ENCODE results near the gene PCNX4.

Gene PCNX4

GRCh38 chr14:60184905-60185555 is 93.3 kb downstream of the PCNX4 start:
- Histone ChIP-seq H3K9me3 (ENCODE audit: low read length) (no peaks in the 10 kb centered on the region), H3K4me3 (ENCODE audit: low read length) (no peak overlapping the region), H2AFZ (ENCODE audit: low read depth, low read length) (no peak overlapping the region), H3K4me1 (ENCODE audit: insufficient read depth, low read length) (peaks cover 5% of the 10 kb centered on the region), H3K36me3 (ENCODE audit: insufficient read depth, low read length) (no peaks in the 10 kb centered on the region), H3K27me3 (ENCODE audit: insufficient read depth, low read length) (peaks cover 4% of the 10 kb centered on the region)

GRCh38 chr14:60188115-60188514 is 96.4 kb downstream of the PCNX4 start:
- Histone ChIP-seq H3K9me3 (ENCODE audit: low read length) (no peaks in the 10 kb centered on the region), H3K4me1 (ENCODE audit: insufficient read depth, low read length) (peaks cover 5% of the 10 kb centered on the region), H3K36me3 (ENCODE audit: insufficient read depth, low read length) (no peaks in the 10 kb centered on the region), H3K27me3 (ENCODE audit: insufficient read depth, low read length) (peaks cover 4% of the 10 kb centered on the region), H3K4me3 (ENCODE audit: low read length) (no peak overlapping the region), H2AFZ (ENCODE audit: low read depth, low read length) (no peak overlapping the region)

- no peak overlapping the region for H2AFZ ChIP-seq (ENCODE audit: low read depth, low read length)
- peaks cover 4% of the 10 kb centered on the region for H3K27me3 ChIP-seq (ENCODE audit: insufficient read depth, low read length)
- H3K36me3 ChIP-seq (ENCODE audit: insufficient read depth, low read length): no peaks in the 10 kb centered on the region
- H3K4me1 ChIP-seq (ENCODE audit: insufficient read depth, low read length): peaks cover 5% of the 10 kb centered on the region
- H3K4me3 ChIP-seq (ENCODE audit: low read length): no peak overlapping the region
- H3K9me3 ChIP-seq (ENCODE audit: low read length): no peaks in the 10 kb centered on the region
These were observed 97.0 kb downstream of the PCNX4 start for GRCh38 chr14:60188696-60189095.

- Histone ChIP-seq H3K4me1 (ENCODE audit: insufficient read depth, low read length) (no peaks in the 10 kb centered on the region), H2AFZ (ENCODE audit: low read depth, low read length) (no peak overlapping the region), H3K36me3 (ENCODE audit: insufficient read depth, low read length) (no peaks in the 10 kb centered on the region), H3K27me3 (ENCODE audit: insufficient read depth, low read length) (peaks cover 7% of the 10 kb centered on the region), H3K9me3 (ENCODE audit: low read length) (no peaks in the 10 kb centered on the region), H3K4me3 (ENCODE audit: low read length) (no peak overlapping the region)
These were observed 98.5 kb downstream of the PCNX4 start for GRCh38 chr14:60189923-60190840.

GRCh38 chr14:60195179-60195810 is 103.6 kb downstream of the PCNX4 start:
- no peaks in the 10 kb centered on the region for H3K36me3 ChIP-seq (ENCODE audit: insufficient read depth, low read length)
- H3K4me1 ChIP-seq (ENCODE audit: insufficient read depth, low read length): no peaks in the 10 kb centered on the region
- H3K27me3 ChIP-seq (ENCODE audit: insufficient read depth, low read length): peaks cover 3% of the 10 kb centered on the region
- H3K9me3 ChIP-seq (ENCODE audit: low read length): peaks cover 3% of the 10 kb centered on the region
- no peak overlapping the region for H2AFZ ChIP-seq (ENCODE audit: low read depth, low read length)
- no peak overlapping the region for H3K4me3 ChIP-seq (ENCODE audit: low read length)

- H3K9me3 ChIP-seq (ENCODE audit: low read length): peaks cover 3% of the 10 kb centered on the region
These were observed 104.6 kb downstream of the PCNX4 start for GRCh38 chr14:60196291-60196690.

GRCh38 chr14:60197629-60198303 is 106.0 kb downstream of the PCNX4 start:
- H3K4me3 ChIP-seq (ENCODE audit: low read length): no peak overlapping the region

More at GRCh38 chr14:60196291-60196690, 104.6 kb downstream of the PCNX4 start:
- H3K36me3 ChIP-seq (ENCODE audit: insufficient read depth, low read length): no peaks in the 10 kb centered on the region
- no peak overlapping the region for H2AFZ ChIP-seq (ENCODE audit: low read depth, low read length)
- no peaks in the 10 kb centered on the region for H3K4me1 ChIP-seq (ENCODE audit: insufficient read depth, low read length)
- H3K4me3 ChIP-seq (ENCODE audit: low read length): no peak overlapping the region
- H3K27me3 ChIP-seq (ENCODE audit: insufficient read depth, low read length): peaks cover 3% of the 10 kb centered on the region

GRCh38 chr14:60199321-60199720 is 107.6 kb downstream of the PCNX4 start:
- Histone ChIP-seq H2AFZ (ENCODE audit: low read depth, low read length) (no peak overlapping the region), H3K4me1 (ENCODE audit: insufficient read depth, low read length) (peaks cover 2% of the 10 kb centered on the region), H3K36me3 (ENCODE audit: insufficient read depth, low read length) (no peaks in the 10 kb centered on the region), H3K27me3 (ENCODE audit: insufficient read depth, low read length) (peaks cover 3% of the 10 kb centered on the region), H3K4me3 (ENCODE audit: low read length) (no peak overlapping the region), H3K9me3 (ENCODE audit: low read length) (peaks cover 3% of the 10 kb centered on the region)

More at GRCh38 chr14:60197629-60198303, 106.0 kb downstream of the PCNX4 start:
- Histone ChIP-seq H3K27me3 (ENCODE audit: insufficient read depth, low read length) (peaks cover 3% of the 10 kb centered on the region), H3K9me3 (ENCODE audit: low read length) (peaks cover 3% of the 10 kb centered on the region), H3K4me1 (ENCODE audit: insufficient read depth, low read length) (no peaks in the 10 kb centered on the region), H2AFZ (ENCODE audit: low read depth, low read length) (no peak overlapping the region), H3K36me3 (ENCODE audit: insufficient read depth, low read length) (no peaks in the 10 kb centered on the region)

GRCh38 chr14:60204104-60204842 is 112.5 kb downstream of the PCNX4 start:
- no peaks in the 10 kb centered on the region for H3K36me3 ChIP-seq (ENCODE audit: insufficient read depth, low read length)
- no peak overlapping the region for H3K4me3 ChIP-seq (ENCODE audit: low read length)
- no peaks in the 10 kb centered on the region for H3K9me3 ChIP-seq (ENCODE audit: low read length)
- H3K27me3 ChIP-seq (ENCODE audit: insufficient read depth, low read length): no peaks in the 10 kb centered on the region
- H2AFZ ChIP-seq (ENCODE audit: low read depth, low read length): no peak overlapping the region
- peaks cover 2% of the 10 kb centered on the region for H3K4me1 ChIP-seq (ENCODE audit: insufficient read depth, low read length)

- Histone ChIP-seq H3K27me3 (ENCODE audit: insufficient read depth, low read length) (no peaks in the 10 kb centered on the region), H3K36me3 (ENCODE audit: insufficient read depth, low read length) (no peaks in the 10 kb centered on the region), H3K4me1 (ENCODE audit: insufficient read depth, low read length) (peaks cover 2% of the 10 kb centered on the region), H2AFZ (ENCODE audit: low read depth, low read length) (no peak overlapping the region), H3K4me3 (ENCODE audit: low read length) (no peak overlapping the region), H3K9me3 (ENCODE audit: low read length) (no peaks in the 10 kb centered on the region)
These were observed 113.4 kb downstream of the PCNX4 start for GRCh38 chr14:60204843-60205774.

GRCh38 chr14:60206249-60206670 is 114.5 kb downstream of the PCNX4 start:
- no peaks in the 10 kb centered on the region for H3K27me3 ChIP-seq (ENCODE audit: insufficient read depth, low read length)
- H3K9me3 ChIP-seq (ENCODE audit: low read length): no peaks in the 10 kb centered on the region
- no peak overlapping the region for H3K4me3 ChIP-seq (ENCODE audit: low read length)
- H2AFZ ChIP-seq (ENCODE audit: low read depth, low read length): no peak overlapping the region
- H3K36me3 ChIP-seq (ENCODE audit: insufficient read depth, low read length): no peaks in the 10 kb centered on the region
- H3K4me1 ChIP-seq (ENCODE audit: insufficient read depth, low read length): peaks cover 2% of the 10 kb centered on the region

All from neuron (in vitro differentiated cells).